SK-N-DZ (cell line): Measurements from ENCODE around the gene P2RY8.
"Not testable (repeated sequence)": the region's sequence is repeated elsewhere in the genome, so short reads cannot be mapped to it uniquely, and the experiment has no call there.

Experiments used
- DNase-seq: peaks from one replicate; pipeline ENCODE4 v3.0.0-alpha.2; 2015; ENCODE audit warnings: low spot score

P2RY8 gene

DNA sequence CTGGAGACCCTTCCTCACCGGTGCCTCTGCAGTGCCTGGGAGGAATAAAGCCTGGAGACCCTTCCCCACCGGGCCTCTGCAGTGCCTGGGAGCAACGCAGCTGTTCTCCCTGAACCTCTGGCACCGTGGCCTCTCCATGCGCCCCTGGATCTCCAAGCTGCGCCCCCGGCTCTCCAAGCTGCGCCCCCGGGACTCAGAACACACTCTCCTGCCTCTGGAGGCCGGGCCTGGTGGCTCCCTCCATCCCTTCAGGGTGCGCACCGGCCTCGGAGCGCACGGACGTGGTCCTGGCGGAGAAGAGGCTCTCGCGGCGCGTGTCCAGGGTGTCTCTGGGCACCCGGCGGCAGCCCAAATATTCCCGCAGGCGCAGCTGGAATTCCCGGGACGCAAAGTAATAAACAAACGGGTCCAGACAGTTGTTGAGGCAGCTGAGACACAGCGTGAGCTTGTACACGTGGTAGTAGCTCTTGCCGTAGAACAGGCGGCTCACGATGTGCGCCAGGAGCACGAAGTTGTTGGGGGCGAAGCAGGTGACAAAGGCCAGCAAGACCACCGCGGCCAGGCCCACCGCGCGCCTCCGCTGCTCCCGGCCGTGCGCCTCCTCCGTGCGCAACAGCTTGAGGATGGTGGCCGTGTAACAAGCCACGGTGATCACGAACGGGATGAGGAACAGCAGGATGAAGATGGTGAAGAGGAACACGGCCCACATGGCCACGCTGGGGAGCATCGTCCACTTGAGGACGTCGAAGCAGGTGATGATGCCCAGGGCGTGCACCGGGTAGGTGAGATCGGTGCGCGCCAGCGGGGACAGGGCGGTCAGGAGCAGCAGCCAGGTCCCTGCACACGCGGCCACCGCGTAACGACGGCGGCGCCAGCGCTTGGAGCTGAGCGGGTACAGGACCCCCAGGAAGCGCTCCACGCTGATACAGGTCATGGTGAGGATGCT, 71.4 kb downstream of the P2RY8 start:
- DNase-seq: no peak

DNA sequence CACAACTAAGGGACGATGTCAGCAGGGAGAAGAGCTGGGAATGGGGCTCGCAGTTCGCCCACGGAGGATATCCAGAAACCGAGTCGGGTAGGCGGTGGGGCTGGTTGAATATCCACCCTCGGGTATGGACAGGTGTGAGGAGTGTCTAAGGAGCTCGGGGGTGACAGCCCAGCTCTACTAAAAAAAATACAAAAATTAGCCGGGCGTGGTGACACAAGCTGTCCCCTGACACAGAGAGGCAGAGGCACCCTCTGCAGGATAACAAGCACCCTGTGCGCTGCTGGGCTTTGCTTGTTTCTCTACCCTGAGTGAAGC, 72.1 kb downstream of the P2RY8 start:
- DNase-seq: no peak

DNA sequence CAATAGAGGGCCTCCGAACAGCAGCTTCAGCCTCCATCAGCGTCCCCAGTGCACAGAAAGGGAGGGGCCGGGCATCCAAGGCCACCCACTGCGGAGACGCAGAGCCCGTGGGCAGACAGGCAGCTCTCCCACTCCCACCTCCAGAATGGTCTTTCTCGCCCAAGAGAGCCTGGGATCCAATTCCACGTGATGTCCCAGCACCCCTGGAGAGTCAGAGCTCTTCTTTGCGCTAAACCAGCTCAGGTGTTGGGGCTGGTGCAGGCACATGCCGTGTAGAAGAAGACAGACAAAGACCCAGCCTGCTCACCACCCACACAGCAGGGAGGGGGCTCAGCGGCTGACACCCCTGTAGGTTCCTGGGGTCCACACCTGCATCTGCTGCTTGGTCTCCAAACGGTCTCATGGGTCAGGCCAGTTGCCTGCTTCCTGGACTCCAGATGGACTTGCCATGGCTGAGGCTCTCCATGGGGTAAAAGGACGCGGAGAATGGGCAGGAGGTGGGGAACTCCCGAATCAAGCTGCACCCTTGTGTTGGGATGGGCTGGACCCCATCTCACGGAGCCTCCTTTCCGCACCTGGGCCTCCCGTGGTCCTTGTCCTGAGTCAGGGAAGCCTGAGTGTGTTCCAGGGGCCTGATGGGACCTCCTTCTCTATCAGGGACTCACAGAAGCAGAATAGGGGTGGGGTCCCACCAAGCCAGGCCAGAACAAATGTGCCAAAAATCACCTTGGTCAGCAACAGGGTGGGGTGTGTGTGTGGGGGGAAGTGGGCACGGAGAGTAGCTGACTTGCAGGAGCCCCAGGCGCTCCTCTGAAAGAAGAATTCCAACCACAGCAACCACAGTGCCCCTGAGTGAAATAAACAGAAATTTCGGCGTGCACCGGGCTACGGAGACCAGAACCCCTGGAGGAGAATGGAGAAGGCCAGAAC, 72.7 kb downstream of the P2RY8 start:
- DNase-seq: no peak

DNA sequence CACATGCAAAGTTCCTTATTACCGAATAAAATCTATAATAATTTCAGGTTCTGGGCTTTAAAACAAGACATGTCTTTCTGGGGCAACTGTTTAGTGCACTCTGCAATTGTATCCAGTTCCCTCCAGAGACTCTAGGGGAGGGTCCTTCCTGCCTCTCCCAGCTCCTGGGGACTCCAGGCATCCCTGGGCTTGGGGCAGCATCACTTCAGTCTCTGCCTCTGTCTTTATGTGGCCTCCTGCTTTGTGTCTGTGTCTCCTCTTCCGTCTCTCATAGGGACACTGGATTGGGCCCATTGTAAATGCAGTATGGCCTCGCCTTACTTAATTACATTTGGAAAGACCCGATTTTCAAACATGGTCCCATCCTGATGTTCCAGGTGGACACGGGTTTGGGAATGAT, 73.4 kb downstream of the P2RY8 start:
- no peak for DNase-seq

DNA sequence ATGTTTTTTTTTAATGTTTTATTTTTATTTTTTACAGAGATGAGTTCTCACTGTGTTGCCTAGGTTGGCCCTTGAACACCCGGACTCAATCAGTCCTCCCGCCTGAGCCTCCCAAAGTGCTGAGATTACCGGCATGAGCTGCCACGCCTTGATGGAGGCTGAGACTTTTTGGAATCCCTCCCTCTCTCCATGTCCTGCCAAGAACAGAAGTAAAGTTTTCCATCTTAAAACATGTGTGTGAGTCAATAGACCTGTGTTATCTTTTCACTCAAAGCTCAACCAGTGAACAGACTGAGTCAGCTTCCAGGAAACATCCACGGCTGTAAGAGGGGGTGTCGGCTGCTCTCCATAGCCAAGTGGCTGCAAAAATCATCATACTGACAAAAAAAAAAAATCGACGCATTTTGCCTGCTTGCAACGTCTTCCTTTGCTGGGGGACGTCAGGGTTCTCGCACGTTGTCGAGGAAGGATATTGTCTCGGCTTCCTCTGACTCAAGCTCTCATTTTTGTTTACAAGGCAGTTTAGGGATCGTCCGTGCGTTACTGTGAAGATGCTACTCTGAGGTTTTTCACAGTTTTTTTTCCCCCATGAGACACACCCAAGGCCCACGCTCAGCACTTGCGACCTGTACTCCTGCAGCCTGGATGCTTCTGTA, 74.3 kb downstream of the P2RY8 start:
- no peak for DNase-seq

DNA sequence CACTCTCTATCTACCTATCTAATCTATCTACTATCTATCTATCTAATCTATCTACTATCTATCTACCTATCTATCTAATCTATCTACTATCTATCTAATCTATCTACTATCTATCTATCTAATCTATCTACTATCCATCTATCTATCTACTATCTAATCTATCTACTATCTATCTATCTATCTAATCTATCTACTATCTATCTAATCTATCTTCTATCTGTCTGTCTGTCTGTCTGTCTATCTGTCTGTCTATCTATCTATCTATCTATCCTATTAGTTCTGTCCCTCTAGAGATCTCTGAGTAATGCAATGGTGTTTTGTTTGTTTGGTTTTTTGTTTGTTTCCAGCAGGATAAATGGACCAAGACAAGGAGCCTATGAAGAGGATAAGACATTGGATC, 74.9 kb downstream of the P2RY8 start:
- no peak for DNase-seq

DNA sequence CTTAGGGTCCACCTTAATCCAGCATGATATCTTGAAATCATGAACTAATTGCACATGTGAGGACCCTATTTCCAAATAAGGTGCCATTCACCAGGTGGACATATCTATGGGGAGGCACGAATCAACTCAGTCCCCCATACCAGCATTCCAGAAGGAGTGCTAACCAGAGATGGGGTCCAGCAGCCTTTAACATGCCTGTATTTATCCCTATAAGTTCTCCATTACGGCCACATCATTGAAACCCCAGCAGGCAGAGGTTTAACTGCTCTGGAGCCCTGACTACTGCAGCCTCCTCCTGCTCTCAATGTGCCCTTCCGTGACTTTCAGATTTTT, 81.1 kb downstream of the P2RY8 start:
- no peak for DNase-seq

DNA sequence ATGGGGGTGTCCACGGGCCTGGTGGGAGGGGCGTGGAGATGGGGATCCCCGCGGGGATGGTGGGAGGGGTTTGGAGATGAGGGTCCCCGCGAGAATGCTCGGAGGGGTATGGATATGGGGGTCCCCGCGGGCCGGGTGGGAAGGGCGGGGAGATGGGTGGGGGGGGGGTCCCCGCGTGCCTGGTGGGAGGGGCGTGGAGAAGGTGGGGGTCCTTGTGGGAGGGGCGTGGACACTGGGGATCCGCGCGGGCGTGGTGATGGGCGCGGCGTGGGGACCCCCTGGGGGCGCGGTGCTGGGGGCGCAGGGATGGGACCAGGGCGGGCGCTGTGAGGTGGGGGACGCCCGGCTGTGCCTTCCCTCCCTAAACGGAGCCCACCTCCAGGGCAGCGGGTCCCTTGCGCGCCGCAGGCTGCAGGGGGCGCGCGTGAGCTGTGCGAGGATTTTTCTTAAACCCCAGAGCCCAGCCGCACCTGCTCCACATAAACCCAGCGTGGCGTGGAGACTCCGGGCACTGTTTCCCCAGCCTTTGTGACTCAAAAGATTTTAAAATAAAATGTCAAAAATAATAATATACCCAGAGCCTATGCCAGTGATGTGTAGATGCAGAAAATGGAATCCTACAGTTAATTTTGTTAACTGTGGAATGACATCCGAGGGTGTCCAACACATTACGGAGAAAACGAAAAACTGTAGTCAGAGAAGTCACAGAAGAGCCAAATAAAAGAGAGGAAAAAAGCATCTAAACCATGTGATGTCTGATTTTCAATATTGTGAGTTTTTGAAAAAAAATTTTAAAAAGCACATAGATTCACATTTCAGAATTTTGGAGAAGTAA, 82.8 kb downstream of the P2RY8 start:
- peak; percentile 57 for DNase-seq

DNA sequence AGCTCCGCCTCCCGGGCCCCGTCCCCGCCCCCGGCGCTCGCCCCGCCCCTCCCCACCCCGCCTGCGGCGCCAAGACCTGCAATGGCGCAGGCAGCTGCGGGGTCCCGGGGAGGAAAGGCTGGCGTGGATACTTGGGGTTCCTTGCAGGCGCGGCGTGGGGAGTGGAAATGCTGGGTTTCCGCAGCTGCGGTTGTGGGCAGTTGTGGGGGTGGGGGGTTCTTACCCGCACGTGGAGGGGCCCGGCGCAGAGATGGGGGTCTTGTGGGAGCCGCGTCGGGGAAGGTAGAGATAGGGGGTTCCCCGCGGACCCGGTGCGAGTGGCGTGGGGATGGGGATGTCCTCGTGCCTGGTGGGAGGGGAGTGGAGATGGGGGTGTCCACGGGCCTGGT, 83.6 kb downstream of the P2RY8 start:
- no peak for DNase-seq

DNA sequence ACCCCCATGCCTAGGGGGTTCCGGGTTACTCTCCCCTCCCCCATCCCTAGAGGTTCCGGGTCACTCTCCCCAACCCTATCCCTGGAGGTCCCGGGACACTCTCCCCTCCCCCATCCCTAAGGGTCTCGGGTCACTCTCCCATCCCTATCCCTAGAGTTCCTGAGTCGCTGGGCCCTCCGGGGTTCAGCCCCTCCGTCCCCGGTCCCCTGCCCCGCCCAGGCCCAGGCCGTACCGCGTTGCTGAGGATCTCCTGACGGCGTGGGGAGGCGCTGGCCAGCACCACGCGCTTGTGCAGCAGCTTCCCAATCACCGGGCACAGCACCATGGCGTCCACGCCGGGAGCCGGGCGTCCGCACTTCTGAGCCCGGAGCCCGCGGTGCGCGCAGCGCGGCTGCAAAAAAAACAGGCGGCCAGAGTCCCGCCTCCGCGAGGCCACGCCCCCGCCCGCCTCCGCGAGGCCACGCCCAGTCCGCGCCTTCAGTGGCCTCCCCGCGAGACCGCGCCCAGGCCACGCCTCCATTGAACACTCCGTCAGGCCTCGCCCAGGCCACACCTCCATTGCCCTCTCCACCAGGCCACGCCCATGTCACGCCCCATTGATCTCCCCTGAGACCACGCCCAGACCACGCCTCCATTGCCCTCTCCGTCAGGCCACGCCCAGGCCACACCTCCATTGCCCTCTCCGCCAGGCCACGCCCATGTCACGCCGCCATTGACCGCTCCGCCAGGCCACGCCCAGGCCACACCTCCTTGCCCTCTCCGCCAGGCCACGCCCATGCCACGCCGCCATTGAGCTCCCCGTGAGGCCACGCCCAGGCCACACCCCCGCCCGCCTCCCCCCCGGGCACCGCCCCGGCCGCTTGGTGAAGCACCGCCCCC, 84.2 kb downstream of the P2RY8 start, which contains the start of gene ASMTL:
Gene ASMTL (minus strand): TSS at position 394 of the 879 bp plus-strand sequence. CDS start 69 bp downstream, at position 325.
- peak; percentile 91 for DNase-seq

DNA sequence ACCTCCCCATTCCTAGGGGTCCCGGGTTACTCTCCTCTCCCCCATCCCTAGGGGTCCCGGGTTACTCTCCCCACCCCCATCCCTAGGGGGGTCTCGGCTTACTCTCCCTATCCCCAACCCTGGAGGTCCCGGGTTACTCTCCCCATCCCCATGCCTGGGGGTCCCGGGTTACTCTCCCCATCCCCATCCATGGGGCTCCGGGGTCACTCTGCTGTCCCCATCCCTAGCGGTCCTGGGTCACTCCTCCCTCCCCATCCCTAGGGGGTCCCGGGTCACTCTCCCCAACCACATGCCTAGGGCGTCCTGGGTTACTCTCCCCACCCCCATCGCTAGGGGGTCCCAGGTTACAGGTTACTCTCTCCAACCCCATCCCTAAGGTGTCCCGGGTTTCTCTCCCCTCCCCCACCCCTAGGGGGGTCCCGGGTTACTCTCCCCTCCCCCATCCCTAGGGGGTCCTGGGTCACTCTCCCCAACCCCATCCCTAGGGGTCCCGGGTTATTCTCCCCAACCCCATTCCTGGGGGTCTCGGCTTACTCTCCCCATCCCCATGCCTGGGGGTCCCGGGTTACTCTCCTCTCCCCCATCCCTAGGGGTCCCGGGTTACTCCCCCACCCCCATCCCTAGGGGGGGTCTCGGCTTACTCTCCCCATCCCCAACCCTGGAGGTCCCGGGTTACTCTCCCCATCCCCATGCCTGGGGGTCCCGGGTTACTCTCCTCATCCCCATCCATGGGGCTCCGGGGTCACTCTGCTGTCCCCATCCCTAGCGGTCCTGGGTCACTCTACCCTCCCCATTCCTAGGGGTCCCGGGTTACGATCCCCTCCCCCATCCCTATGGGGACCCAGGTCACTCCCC, 85.1 kb downstream of the P2RY8 start:
- DNase-seq: no peak

DNA sequence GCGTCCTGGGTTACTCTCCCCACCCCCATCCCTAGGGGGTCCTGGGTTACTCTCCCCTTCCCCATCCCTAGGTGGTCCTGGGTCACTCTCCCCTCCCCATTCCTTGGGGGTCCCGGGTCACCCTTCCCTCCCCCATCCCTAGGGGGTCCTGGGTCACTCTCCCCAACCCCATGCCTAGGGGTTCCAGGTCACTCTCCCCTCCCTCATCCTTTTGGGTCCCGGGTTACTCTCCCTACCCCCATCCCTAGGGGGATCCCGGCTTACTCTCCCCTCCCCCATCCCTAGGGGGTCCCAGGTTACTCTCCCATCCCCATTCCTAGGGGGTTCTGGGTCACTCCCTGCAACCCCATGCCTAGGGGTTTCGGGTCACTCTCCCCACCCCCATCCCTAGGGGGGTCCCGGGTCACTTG, 85.7 kb downstream of the P2RY8 start:
- no peak for DNase-seq

DNA sequence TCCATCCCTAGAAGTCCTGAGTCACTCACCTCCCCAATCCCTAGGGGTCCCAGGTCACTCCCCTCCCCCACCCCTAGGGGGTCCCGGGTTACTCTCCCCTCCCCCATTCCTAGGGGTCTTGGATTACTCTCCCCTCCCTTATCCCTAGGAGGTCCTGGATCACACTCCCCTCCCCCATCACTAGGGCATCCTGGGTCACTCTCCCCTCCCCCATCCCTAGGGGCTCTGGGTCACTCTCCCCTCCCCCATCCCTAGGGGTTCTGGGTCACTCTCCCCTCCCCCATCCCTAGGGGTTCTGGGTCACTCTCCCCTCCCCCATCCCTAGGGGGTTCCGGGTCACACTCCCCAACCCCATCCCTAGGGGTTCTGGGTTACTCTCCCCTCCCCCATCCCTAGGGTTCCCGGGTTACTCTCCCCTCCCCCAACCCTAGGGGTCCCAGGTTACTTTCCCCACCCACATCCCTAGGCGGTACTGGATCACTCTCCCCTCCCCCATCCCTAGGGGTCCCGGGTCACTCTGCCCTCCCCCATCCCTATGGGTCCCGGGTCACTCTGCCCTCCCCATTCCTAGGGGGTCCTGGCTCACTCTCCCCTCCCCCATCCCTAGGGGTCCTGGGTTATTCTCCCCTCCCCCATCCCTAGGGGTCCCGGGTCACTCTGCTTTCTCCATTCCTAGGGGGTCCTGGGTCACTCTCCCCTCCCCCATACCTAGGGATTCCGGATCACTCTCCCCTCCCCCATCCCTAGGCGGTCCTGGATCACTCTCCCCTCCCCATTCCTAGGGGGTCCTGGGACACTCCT, 86.4 kb downstream of the P2RY8 start:
- no peak for DNase-seq

DNA sequence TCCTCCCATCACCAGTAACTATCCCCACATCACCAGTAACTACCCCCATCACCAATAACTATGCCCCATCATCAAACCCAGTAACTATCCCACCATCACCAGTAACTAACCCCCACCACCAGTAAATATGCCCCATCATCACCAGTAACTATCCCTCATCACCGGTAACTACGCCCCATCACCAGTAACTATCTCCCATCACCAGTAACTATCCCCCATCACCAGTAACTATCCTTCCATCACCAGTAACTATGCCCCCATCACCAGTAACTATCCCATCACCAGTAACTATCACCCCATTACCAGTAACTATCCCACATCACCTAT, 87.2 kb downstream of the P2RY8 start:
- no peak for DNase-seq

DNA sequence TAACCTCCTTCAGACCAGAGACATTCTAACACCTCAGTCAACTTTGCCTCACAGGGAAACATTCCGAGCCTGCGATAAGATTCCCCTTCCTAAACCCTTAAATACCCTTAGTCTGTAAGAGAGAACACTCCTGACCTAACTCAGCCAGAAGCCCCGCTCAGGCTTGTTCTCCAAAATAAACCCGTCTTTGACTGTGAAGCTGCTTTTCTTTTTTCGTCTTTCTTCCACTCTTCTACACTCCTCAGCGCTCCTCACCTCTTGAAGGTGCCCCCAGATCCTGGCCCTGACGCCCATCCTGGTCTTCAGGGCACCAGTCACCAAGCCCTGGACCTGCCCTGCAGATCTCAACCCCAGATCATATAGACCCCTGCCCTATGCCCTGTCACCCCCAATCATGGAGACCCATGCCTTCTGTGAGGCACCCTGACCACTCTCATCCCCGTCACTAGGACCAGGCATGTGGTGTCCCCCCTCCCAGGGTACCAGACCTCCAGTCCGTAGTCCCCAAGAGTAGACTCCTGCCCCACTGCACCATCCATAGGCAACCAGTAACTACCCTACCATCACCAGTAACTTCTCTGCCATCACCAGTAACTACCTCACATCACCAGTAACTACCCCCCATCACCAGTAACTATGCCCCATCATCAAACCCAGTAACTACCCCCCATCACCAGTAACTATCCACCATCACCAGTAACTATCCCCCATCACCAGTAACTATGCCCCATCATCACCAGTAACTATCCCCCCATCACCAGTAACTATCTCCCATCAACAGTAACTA, 87.8 kb downstream of the P2RY8 start:
- DNase-seq: no peak

DNA sequence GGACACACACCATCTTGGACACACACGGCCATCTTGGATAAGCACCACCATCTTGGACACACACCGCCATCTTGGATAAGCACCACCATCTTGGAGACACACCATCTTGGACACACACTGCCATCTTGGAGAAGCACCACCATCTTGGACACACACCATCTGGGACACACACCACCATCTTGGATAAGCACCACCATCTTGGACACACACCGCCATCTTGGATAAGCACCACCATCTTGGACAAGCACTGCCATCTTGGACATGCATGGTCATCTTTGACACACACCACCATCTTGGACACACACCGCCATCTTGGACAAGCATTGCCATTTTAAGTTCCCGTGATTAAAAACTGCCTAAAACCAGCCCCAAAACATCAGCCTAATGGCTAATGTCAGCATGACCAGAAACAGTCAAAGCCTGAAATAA, 88.4 kb downstream of the P2RY8 start:
- DNase-seq: not testable (repeated sequence)

DNA sequence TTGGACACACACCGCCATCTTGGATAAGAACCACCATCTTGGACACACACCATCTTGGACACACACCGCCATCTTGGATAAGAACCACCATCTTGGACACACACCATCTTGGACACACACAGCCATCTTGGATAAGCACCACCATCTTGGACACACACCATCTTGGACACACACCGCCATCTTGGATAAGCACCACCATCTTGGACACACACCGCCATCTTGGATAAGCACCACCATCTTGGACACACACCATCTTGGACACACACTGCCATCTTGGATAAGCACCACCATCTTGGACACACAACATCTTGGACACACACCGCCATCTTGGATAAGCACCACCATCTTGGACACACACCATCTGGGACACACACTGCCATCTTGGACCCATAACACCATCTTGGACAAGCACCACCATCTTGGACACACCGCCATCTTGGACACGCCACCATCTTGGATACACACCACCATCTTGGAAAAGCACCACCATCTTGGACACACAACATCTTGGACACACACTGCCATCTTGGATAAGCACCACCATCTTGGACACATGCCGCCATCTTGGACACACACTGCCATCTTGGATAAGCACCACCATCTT, 88.9 kb downstream of the P2RY8 start:
- DNase-seq: not testable (repeated sequence)
